Heart left ventricle (tissue), 13 donors: ENCODE results near the gene TREML4.

Experiments
- CTCF ChIP-seq, 12 donors: fragments of 200-600 bp; sonication (generic) in 4 of 12; IDR thresholded peaks; one replicate each; pipeline versions ENCODE4 v1.5.0 to v1.8.0; 2018 to 2022; ENCODE audit warnings: antibody characterized with exemption in 12 of 12, mild to moderate bottlenecking in 5 of 12
- POLR2A ChIP-seq, 2 donors: fragments of 450-650 bp; IDR thresholded peaks; one replicate each; pipeline ENCODE4 v1.6.1; 2017; ENCODE audit warnings: antibody characterized with exemption in 2 of 2, mild to moderate bottlenecking in 2 of 2, moderate library complexity in 2 of 2
- donor health status: ischemic (EF 13 %, LVEDD 7.1; RV severe dilation, severe dysfunction).
- donor health status: DM: no; HTN: yes; CAD: no.
- donor health status: DM: no; HTN: no; CAD: no.
- donor health status: ischemic (EF 25% LVEDD 6.9; RV normal size, moderate dysfunction).
- donor health status: ischemic (EF 25% LVEDD 5.7; RV mildly dilated, moderate dysfunction).
- donor health status: ischemic (EF 35%, LVEDD 5.7; RV mildly dilated, moderate dysfunction).
- donor health status: nonischemic (EF 11% LVEDD 7.7; RV severe dilation, severe dysfunction).
- donor health status: DM: yes; HTN: yes; CAD: no.
- donor health status: PGD.
- donor health status: ischemic (EF 29% LVEDD 5.4; RV normal size, mild dysfunction).
- donor health status: nonischemic (EF 23%, LVEDD 6.1; RV moderate dilation, normal function).

- TF ChIP-seq CTCF (IDR thresholded peaks at IDR 0.05) (no peak), POLR2A (IDR thresholded peaks at IDR 0.05) (no peak)
Observed at GRCh38 chr6:41273714-41274113, 45.6 kb downstream of the TREML4 start.
